ENCODE data around the gene TECTB.
A peak's percentile ranks its signal among the peaks of the same experiment; 100 is the strongest.

TECTB gene

GRCh38 chr10:112344261-112344660 lies 61.1 kb downstream of the TECTB start:
- TF ChIP-seq CTCF (IDR thresholded peaks at IDR 0.05), result no peak
- no peak overlapping the region for H3K4me3 ChIP-seq
- DNase-seq (ENCODE audit: low spot score), result no peak
- no peak overlapping the region for H3K27ac ChIP-seq

- Histone ChIP-seq H3K27ac (no peak overlapping the region), H3K4me3 (no peak overlapping the region)
- no peak for DNase-seq (ENCODE audit: low spot score)
- no peak for TF ChIP-seq CTCF (IDR thresholded peaks at IDR 0.05)
Measured at GRCh38 chr10:112345202-112345601, 62.0 kb downstream of the TECTB start.

- H3K27ac ChIP-seq, result no peak overlapping the region
- TF ChIP-seq CTCF (IDR thresholded peaks at IDR 0.05), result no peak
- peak; percentile 45 for DNase-seq (ENCODE audit: low spot score)
- H3K4me3 ChIP-seq, result no peak overlapping the region
Measured at GRCh38 chr10:112345743-112346142, 62.5 kb downstream of the TECTB start.

- no peak overlapping the region for H3K27ac ChIP-seq
- DNase-seq (ENCODE audit: low spot score), result no peak
- TF ChIP-seq CTCF (IDR thresholded peaks at IDR 0.05), result no peak
- H3K4me3 ChIP-seq, result no peak overlapping the region
Measured at GRCh38 chr10:112346774-112347173, 63.6 kb downstream of the TECTB start.

- DNase-seq (ENCODE audit: low spot score), result peak; percentile 46
- Histone ChIP-seq H3K27ac (no peak overlapping the region), H3K4me3 (no peak overlapping the region)
- TF ChIP-seq CTCF (IDR thresholded peaks at IDR 0.05), result no peak
Measured at GRCh38 chr10:112347709-112348671, 64.8 kb downstream of the TECTB start.

GRCh38 chr10:112348759-112349158 lies 65.6 kb downstream of the TECTB start:
- no peak overlapping the region for H3K4me3 ChIP-seq
- no peak for TF ChIP-seq CTCF (IDR thresholded peaks at IDR 0.05)
- DNase-seq (ENCODE audit: low spot score), result peak; percentile 7
- H3K27ac ChIP-seq, result no peak overlapping the region

Data from coronary artery (tissue), 2 donors.